Ammon's horn (tissue), 1 donor: ENCODE results near the gene PGBD5.
A peak's percentile ranks its signal among the peaks of the same experiment; 100 is the strongest.

Source experiments
- DNase-seq: peaks from one replicate; pipeline ENCODE4 v3.0.0-alpha.2; 2016; ENCODE audit warnings: low spot score

Gene PGBD5

DNA sequence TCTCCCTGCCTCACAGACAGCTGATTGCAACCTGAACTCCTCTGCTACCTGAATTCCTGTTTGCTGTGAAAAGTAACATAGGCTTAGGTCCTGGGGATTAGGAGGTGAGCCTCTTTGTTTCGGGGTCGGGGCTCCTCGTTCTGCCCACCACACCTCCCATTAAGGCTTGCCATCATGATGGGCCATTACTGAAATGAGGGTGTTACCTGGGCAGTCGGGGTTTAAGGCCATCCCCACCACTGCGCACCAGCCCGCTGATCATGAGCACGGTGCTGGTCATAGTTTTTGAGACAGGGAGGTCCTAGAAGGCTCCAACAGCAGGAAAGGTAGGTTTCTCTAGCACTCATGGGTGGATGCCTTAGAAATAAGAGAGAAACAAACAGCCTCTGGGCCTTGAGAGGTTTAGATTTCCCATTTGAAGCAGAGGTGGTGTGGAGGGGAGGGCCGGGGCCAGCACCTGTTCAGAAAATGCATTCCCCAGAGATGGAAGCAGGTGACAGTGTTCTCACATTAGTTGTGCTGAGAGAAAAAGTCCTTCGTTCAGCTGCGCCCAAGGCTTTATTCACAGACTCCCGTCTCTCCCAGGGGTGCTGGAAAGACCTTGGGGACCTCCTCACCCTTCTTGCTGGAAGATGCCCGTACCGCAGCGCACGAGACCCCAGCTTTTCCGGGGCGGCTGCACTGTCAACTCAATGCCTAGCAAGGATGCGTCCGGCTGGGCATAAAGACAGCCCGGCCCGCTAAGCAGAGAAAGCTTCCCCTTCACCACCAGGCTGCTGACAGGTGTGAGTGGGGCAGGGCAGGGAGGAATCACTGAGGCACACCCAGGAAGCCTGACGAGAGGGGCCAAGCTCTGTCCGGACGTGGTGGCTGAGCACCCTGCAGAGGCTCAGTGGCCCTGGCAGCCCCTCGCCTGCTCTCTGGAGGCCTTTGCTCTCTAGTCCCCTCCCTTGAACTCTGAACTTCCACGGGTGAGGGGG is 125.5 kb downstream of the PGBD5 start:
- DNase-seq = no peak

DNA sequence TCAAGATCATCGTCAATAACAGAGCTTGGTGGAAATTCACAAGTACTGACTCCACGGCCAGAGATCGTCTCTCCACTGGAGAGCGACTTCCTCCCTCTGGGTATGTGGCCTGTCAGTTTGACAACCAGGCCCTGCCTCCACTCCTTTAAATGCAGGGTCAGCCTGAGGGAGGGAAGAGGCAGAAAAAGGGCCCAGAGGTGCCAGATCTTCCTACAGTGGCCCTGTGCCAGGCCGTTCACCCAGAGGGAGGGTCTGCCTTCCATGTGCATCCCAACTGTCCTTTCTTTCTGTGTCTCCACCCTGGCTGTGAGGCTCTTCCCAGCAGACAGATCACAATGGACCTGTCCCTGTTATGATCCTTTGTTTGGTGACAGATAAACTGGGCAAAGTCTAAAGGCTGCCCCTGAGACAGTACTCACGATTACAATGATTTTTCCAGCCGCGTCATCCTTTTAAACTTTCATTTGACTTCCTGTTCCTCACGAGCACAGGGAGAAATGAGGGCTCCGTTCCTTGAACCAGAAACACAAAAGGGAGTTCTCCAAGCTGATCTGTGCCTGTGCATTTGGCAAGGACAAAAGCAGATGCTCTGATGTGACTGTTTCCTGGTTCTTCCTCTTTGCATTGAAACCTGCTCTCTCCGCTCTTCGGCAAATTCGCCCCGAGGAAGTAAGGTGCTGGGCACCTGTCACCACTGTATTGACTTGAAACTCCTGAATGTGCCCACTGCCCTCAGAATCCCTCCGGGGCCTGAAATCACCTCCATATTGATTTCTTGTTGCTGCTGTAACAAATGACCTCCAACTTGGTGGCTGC is 126.7 kb downstream of the PGBD5 start:
- no peak for DNase-seq

DNA sequence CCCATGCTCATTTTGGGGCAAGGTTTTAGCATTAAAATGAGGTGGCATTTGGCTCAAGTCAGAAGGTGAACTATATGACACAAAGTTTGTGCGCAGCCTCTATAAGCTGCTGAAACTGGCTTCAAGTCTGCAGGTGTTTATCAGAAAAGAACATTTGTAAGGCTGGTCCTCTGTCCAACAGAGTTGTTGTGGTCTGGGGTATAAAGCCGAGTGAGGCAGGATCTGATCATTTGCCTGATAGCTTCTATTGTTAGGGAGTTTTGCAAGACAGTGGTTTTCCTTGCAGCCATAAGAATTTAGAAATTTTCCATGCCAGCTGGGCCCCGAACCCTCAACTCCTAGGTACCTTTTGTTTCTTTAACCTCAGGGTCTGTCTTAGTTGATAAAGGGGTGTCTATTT is 130.8 kb downstream of the PGBD5 start:
- DNase-seq = no peak

DNA sequence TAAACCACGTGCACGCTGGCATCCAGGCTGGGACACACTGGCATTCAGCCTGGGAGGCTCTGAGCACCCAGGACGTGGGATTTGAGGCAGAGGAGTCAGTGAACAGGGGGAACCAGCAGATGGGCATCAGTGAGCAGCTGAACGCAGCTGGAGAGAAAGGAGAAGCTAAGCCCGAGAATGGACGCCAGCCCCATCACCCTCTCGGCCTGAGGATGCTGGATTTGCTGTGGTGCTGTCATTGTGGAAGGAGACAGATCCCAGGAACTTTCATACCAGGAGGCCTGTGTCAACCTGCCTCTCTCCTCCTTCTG is 132.8 kb downstream of the PGBD5 start:
- DNase-seq = no peak

DNA sequence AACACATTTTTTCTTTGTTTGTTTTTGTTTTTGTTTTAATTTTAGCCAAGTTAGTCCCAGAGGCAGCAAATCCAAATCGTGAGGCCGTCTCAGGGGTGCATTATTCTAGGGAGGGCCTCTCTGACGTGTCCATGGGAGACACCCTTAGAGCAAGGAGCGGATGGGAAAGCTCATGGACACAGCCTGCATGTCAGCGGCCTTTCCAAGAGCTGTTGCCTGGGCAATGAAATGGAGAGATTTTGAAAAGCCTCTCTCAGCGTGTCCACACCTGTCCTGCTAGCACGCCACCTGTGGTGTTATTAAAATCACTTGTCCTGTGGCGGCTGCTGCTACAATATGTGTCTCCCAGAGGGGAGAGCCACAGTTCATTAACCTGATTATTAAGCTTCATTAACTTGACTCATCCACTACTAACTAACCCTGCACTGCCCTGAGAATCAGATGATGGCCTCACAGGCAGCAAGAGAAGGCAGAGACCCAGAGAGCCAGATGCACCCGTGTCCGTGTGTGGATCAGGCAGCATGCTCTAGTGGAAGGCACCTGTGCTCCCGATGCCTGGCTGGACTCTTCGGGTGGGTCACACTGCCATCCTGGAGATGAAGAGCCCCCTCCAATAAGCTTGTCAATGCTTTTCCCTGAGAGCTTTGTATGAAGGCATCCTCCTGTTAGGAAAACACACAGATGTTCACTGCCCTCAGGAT is 133.3 kb downstream of the PGBD5 start:
- no peak for DNase-seq

DNA sequence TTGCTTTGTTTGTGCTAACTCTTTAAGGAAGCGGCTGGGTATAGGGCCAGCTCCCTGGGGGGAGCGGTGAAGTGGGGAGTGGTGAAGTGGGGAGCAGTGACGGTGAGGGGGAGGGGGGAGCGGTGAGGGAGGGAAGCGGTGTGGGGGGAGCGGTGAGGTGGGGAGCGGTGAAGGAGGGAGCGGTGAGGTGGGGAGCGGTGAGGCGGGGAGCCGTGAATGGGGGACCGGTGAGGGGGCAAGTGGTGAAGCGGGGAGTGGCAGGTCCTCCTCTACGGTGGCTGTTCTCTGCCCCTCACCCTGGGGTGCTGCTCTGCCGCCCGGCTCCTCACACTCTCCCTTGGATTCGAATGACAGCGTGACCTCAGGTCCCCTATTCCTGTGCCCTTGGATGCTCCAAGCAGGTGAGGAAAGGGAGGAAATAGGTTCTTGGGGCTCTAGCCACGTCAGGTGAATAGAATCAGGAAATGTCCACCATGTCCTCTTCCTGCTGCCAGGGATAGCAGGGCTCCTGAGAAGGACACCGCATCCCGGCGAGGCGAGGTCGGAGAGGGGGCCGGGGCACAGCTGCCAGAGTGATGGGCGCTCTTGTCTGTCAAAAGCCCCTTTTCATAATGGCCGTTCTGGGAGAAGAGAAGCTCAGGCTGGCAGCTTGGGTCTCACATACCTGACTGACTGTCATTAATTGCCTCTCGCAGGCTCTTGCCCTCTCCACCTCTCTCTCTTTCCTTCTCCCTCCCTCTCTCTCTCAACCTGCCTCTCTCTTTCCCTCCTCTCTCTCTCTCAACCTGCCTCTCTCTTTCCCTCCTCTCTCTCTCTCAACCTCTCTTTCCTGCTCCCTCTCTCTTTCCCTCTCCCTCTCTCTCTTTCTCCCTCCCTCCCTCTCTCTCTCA is 134.2 kb downstream of the PGBD5 start:
- no peak for DNase-seq

DNA sequence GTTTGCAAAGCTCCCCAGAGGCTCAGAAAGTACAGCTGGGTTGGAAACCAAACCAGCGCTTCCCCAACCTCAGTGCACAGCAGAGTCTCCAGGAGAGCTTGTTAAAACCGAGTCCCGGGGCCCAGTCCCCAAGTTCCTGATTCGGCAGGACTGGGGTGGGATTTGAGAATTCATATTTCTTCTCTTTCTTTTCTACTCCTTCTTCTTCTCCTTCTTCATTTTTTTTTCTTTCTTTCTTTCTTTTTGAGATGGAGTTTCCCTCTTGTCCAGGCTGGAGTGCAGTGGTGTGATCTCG is 136.8 kb downstream of the PGBD5 start:
- DNase-seq = no peak

DNA sequence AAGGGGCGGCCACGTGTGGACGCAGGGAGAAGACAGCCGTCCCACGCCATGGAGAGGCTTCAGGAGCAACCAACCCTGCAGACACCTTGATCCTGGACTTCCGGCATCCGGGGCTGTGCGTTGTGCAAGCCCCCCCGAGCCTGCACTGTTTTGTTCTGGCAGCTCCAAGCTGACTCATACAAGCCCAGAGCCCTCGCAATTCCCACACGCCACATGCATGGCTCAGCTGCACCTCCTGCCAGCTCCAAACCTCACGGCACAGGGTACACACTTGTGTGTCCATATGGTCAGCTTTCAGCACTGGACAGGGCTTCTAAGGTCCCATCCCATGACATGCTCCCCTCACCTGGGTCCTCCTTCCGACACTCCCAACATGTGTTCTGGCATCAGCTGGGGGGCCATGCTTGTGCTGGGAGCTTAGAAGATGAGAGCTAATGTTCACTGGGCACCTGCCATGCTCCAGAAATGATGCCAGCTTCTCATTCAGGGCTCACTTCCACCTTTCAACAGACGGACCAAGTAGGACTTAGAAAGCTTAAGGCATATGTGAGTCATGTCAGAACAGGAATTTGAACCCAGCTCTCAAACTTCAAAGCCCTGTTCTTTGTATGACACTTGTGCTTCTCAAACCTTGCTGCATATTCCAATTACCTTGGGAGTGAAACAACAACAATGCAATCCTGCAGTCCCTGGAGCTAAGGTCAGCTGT is 137.3 kb downstream of the PGBD5 start:
- peak; percentile 32 for DNase-seq

DNA sequence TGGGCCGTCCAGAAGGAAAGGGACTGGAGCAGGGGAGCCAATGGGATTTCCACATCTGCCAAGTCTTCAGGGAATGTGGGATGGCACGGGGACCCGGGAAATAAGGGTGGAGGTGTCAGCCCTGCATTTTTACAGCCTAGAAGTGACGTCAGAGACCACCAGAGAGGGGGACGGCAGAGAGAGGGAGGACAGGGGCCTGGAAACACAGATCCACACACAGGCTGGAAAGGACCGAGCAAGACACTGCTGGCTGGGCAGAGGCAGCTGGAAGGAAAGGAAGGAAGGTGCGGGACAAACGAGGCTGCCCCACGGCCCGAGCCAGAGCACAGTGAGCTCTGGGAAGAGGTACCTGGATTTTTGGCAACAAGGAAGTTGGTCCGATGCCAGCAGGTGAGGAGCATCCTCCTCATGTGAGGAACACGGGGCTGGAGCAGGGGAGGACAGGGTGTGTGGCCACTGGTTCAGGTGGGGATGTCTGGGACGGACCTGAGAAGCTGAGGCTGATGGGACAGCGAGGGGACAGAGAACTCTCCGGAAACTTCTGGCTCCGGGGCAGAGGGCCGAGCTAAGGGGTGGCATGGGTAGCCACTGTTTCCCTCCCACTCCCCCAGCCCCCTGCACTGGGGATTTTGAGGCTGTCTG is 138.3 kb downstream of the PGBD5 start:
- DNase-seq = no peak

DNA sequence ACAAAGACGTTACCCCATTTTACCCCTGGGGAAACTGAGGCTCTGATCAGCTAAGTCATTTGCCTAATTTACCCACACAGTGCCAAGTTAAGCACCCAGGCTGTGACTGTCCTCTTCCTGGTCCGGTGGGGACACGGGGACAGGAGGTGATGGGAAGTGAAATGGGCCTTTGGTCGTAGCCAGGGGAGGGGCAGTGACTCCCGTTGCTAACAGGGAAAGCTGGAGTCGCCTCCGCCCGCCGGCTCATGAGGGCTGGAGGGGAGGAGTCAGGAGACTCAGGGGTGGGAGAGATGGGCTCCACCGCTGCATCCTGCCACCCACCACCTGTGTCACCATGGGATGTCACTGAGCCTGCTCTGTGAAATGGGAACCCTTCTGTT is 139.3 kb downstream of the PGBD5 start:
- DNase-seq = no peak

DNA sequence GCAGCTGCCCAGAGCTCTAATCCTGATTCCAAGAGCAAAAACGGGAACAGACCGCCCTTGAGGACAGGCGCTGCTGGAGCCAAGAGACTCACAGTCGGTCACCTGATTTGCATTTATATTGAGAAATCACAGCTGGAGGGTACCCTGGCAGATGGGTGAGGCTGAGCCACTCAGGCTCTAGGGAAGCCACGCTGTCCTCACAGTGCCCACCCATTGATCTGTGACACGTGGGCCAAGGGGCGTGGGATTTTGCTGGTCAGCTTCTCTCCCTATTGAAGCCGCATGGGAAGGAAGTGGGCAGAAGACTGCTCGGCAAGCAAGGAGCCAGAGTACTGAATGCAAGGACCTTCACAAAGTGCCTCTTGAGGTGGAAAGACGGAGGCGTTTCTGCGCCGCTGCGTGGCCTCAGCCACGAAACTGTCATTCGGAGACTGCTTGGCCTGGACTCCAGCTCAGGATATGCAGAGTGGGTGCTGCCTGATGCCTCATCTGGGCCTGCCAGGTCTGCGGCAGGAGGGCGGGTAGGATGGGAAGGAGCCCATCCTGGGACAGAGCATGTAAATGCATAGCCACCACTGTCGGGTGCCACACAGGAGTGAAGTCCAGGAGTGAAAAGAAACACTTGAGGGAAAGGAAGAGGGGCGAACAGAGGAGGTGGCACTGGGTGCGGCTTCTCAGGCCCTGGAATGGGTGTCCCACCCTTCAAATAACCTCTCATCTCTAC is 139.8 kb downstream of the PGBD5 start:
- DNase-seq = no peak

DNA sequence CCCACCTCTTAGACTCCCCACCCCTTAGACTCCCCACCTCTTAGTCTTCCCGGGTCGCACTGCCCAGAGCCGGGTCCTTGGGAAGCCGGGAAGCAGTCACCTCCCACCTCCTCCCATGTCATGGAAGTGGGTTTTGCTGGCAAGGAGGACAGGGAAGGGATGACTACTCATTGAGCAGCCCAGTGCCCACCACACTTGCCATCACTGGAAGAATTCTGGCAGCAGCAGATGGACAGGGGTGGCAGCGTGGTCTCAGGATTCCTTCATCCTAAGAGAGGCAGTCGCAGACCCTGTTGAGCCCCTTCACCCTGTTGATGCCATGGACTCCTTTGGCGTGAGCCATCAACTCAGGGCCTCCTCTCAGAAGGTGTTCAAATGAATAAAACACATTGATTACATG is 140.8 kb downstream of the PGBD5 start:
- no peak for DNase-seq

DNA sequence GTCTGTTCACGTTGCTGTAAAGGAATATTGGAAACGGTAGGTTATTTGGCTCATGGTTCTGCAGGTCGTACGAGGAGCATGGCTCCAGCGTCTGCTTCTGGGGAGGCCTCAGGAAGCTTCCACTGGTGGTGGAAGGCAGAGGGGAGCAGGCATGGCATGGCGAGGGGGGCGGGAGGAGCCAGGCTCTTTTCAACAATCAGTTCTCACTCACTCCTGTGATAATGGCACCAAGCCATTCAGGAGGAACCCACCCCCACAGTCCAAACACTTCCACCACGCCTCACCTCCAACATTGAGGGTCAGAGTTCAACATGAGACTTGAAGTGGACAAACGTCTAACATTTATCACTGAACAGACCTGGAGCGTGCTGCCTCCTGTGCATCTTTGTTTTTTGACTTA is 141.2 kb downstream of the PGBD5 start:
- no peak for DNase-seq

DNA sequence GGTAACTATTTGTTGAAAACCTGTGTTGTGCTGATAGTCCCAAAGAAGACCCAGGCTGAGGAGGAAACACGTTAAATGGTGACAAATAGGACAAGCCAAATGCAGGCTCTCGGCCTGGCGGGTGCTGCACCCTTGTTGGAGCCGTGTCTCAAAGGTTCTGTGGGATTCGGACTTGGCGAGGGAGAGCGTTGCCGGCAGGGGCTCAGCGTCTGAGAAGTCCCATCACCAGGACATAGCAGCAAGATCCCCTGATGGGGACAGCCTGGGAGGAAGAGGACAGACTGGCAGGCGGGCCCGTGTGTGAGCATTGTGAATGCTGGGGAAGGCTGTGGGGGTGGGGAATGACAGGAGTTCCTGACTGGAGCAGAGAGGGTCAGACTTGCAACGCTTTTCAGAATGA is 142.5 kb downstream of the PGBD5 start:
- DNase-seq = no peak

DNA sequence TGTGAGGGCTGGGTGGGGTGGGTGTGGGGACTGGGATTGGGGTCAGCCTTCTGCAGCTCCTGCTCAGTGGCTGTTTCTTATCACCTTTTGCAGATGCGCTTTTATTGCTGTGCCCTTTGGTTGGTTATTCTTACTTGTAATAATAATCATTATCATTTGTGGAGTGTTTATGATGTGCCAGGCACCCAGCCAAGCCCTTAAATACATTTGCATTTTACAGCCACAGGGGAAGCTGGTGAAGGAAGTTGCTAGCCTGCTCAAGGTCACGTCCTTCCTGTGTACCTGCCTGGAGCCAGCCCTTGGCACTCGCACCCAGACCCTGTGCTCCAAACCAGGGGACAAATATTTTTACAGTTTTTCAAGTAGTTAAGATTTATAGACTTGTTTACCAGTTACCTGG is 144.0 kb downstream of the PGBD5 start:
- DNase-seq = no peak

DNA sequence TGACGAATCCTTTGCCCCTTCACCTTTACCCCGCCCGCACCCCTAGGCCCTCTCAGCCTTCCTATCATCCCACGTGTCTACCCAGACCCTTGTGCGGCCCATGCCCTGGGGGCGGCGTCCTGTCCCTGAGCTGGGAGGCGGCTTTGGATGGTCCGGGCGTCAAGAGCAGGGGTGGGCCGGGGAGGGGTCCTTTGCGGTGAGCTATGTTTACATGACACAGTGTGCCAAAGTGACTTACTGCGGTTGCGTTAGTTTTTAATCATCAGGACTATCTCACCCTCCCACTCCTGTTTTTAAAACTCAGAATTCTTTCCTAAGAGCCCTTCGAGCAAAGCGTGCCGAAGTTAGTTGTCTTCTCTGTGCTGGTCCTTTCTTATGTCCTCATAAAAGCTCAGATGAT is 144.6 kb downstream of the PGBD5 start:
- no peak for DNase-seq

DNA sequence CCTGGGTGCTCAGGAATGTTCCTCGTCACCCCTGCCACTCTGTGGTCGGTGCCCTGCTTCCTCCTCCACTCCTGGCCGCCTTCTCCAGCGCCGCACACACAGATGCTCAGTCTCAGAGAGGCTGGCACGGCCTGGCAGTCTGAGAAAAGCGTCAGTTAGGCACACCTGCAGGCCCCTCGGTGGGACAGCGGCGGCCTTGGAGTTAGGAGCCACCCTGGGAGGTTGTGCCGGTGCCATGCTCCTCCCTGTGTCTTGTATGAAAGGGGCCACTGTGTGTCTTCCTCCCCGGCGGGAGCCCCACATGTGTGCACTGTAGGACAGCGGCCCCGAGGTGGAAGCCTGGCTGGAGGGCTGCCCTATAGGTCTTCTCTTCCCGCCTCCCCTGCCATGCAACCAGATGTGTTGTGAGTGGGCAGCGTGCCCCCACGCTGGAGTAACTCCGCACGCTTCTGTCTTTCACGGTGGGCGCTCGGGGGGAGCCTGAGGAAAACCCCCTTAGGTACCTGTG is 145.2 kb downstream of the PGBD5 start:
- DNase-seq = no peak

DNA sequence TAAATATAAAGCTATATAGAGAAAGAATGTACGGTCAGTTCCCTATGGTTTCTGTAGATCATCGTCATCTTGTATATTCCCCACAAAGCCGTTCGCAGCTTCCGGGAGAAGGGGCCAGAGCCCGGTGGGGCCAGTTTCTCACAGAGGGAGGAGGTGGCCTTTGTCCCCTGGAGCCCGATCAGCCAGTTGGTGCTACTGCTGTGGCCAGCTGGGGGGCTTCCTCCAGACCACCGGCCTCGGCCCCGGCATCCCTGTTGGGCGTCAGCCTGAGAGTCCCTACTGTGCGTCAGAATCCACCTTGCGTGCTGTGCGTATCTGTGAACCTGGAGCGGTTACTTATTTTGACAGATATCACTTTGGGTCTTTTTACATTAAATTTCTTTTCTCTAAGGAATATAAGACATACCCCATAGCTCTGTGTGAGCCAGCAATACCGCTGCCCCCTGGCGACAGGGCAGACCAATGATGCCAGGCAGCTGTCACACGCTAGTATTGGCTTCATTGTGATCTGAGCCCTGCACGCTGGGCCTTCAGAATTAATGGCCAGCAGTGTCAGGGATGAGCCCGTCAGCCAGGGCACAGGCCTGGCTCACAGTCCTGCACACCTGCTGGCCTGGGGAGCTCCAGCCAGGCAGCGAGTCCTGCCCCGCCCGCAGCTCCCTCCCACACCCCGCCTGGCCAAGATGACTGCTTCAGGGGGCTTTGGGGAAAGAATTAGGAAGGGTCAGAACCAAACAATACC is 145.9 kb downstream of the PGBD5 start:
- DNase-seq = no peak

DNA sequence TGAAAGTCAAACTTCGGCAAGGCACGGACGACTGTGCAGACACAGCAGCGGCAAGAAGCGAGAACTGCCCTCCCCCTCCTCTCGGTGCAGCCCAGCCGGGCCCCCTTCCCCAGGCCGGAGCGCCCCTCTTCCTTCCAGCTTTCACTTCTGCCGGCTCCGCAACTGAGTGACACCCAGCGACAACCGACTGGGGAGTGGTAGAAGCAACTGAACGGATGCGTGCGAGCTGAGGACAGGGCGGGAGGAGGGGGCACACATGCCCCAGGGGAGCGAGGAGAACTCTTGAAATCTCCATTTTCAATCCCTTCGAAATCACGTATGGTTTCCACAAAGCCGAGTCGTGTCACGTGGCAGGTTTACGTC is 146.6 kb downstream of the PGBD5 start:
- DNase-seq = no peak
